NOMO-1 (cell line): ENCODE measurements around the gene KCNJ10.
"Not testable (repeated sequence)": the region's sequence is repeated elsewhere in the genome, so short reads cannot be mapped to it uniquely, and the experiment has no call there.

Source experiments
- DNase-seq, 2 experiments: peaks; one replicate each; lab custom pipeline; 2025; ENCODE audit not compliant: unreplicated experiment in 2 of 2; lab: John Stamatoyannopoulos, UW

Gene KCNJ10

GRCh38 chr1:160063176-160063575 lies 6.8 kb downstream of the KCNJ10 start:
- DNase-seq, result no peak

DNA sequence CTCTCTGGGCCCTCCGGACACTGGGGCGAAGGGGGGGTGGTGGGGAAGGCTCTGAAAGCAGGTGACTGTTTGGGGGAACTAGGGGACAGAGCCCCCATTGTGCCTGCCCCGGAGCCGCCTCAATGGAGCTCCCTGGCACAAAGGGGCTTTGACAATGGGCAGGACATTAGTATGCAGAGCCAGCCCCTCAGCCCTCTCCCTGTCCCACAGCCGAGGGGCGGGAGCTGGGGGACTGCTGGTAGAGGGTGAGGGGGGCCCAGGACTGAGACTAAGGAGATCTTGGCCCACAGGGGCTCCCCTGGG lies 7.8 kb downstream of the KCNJ10 start:
- no peak for DNase-seq

DNA sequence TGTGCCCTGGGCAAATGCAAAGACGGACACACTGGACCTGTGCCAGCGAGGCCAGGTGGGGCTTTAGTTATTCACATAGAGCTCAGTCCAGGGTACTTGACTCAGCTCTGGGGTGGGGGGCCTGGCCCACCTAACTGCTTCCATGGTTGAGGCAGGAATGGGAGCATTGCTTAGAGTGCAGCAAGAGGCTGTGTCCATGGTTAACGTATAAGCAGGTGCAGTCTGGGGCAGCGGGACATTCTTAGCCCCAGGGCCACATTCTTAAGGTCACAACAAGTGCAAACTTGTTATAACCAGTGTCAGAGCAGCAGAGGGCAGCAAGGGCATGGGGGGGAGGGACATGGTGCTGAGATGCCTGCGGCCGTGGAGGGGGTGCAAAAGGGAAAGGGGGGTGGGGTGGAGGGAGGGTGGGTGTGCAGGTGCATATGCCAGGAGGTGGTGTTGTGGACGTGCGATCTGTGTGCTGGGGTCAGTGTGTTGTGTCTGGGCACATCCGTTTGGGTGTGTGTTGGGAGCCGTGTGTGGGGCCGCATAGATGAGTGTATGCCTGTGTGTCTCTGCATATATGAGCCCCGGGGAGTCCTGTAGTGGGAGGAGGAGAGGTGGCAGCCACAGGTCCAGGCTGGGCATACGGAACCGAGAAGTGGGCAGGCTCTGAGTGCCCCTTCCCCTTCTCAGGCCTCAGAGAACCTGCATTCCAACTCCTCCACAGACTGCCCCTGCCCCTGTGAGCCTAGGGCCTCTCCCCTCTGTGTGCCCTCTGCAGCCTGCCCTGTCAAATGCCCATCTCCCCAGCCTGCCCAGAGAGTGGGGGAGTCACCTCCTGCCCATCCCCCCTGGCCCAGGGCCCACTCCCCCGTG lies 8.4 kb downstream of the KCNJ10 start:
- DNase-seq, result no peak

DNA sequence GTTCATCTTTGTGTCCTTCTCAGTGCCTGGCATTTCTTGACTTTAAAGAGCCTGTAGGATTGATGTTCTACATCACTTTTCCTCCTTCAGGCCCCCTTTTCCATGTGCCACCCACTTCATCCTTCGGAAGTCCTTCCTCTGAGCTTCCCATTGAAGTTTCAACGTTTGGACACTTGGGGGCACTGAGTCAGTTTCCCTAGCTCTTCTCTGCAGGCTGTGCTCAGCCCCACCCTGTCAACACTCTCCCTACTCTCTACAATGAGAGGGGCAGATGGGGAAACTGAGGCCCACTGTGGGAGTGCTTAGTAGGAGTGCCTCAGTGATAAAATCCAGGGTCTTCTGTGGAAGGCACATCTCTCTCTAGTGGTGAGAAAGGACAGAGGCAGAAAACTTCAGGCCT lies 11.9 kb downstream of the KCNJ10 start:
- DNase-seq, result no peak

DNA sequence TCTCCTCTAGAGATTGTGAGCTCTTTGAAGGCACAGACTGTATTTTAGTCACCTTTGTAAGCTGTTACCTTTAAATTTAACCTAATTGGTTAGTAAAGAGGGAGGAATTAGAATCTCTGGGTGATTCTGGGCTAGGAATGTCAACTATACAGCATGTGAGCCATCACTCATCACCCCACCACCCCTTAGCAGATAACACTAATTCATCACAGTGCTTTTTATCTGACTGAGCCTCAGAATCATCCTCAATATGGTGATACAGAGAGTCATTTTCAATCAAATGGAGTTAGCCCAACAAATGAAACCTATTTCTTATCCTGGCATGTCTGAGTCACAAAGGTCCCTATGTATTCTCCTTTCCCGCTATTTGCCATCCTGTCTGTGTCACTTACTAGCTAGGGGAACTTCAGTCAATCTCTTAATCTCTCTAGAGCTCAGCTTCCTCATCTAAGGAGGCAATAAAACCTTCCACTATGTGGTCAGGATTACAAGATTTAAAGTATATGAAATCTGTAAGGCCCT lies 13.3 kb downstream of the KCNJ10 start:
- DNase-seq, result peak in 1 of 2 experiments; percentile 16

- no peak for DNase-seq
Observed at GRCh38 chr1:160053548-160054365, 16.2 kb downstream of the KCNJ10 start.

GRCh38 chr1:160052936-160053335 lies 17.0 kb downstream of the KCNJ10 start:
- no peak for DNase-seq

GRCh38 chr1:160050619-160051018 lies 19.3 kb downstream of the KCNJ10 start:
- no peak for DNase-seq

GRCh38 chr1:160050182-160050581 lies 19.8 kb downstream of the KCNJ10 start:
- DNase-seq, result not testable (repeated sequence)

- no peak for DNase-seq
Observed at GRCh38 chr1:160049101-160049500, 20.9 kb downstream of the KCNJ10 start.

GRCh38 chr1:160048335-160048734 lies 21.6 kb downstream of the KCNJ10 start:
- DNase-seq, result no peak

GRCh38 chr1:160047111-160047991 lies 22.6 kb downstream of the KCNJ10 start:
- peak in 1 of 2 experiments; percentile 58 for DNase-seq

DNA sequence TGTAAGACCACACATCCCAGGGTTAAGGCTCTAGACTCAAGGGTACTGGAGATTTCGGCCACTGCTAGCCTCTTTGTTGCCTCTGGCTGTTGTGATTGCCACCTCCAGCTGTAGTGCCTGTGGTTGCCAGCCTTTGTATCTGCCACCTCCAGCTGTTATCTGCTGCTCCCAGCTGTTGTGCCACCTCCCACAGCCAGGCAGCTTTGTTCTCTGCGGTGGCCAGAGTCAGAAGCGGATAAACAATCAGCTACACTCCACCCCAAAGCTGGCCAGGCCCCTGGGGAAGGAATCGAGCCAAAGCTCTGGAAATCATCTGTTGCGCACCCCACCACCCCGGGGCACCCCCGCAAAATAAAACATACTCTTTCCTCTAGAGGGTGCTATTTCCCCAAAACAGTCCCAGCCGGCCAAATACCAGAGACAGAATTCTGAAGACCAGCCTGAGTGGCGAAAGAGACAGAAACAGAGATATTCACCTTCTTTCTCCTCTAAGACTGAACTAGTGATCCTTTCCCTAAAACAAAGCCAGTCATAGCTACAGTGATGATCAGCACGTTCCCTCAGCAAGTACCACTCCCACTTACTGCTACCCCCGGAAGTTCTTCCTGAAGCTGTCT lies 23.4 kb downstream of the KCNJ10 start:
- DNase-seq, result peak; percentile 34 to 43

DNA sequence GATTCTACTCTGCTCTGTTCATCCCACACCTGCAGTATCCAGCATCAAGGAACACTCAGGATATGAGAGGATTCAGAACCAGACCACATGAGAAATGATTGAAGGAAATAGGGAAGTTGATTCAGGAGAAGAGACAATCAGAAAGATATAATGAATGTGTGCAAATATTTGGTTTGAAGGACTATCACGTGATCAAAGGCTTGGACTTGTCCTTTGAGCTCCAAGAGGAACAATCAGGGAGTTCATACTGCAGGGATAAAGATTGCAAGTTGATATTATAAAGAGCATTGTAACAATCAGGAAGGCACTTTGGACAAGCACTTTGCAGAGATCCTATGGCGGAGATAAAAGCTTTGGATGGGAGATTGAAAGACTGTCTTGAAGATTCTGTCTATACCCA lies 24.3 kb downstream of the KCNJ10 start:
- no peak for DNase-seq

GRCh38 chr1:160043543-160043942 lies 26.4 kb downstream of the KCNJ10 start:
- no peak for DNase-seq

- no peak for DNase-seq
Observed at GRCh38 chr1:160040476-160040875, 29.5 kb downstream of the KCNJ10 start.

- DNase-seq, result peak in 1 of 2 experiments; percentile 13
Observed at GRCh38 chr1:160032165-160032820, 37.7 kb downstream of the KCNJ10 start.

- peak; percentile 84 to 89 for DNase-seq
Observed at GRCh38 chr1:160031365-160032164, 38.4 kb downstream of the KCNJ10 start, which contains the start of gene PIGM. PIGM (minus strand) TSS chr1:160031990; CDS start chr1:160031739, 251 bp downstream.
